Measurements from ENCODE around the gene GNG3.

Gene GNG3

DNA sequence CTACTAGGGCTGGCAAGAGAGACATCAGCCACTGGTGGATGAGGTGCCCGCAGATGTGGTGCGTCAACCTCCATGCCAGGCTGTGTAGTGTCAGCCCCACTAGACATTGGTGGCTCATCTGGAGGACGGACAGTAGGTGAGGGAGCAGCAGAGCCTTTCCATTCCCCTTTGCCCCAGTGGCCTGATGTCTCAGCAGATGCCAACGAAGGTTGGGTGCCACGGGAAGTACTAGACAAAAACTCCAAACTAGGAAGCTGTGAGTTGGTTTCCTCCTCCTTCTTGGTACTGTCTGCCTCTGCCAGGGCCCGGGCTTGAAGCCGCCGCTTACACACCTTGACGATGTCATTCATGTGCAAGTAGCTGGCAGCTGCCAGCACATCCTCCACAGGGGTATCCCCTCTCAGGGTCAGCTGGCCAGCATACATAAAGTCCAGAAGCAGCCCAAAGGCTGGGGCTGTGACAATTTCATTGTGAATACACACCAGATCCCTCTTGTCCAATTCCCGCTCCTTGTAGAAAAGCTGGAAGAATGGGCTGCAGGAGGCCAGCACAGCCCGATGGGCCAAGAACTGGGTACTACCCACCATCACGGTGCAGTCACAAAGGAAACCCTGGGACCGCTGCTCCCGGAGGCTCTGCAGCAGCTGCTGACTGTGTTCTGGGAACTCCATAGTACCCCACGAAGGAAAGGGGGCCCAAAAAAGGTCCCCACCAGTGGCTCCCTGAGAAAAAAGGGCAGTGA, 45.7 kb downstream of the GNG3 start:
- TF ChIP-seq ARNTL (CRISPR knock-in tag; IDR thresholded peaks at IDR 0.05; ENCODE audit: borderline replicate concordance, low read depth): no peak
- TF ChIP-seq PPARA (CRISPR knock-in tag; IDR thresholded peaks at IDR 0.05; ENCODE audit: borderline replicate concordance): no peak
- TF ChIP-seq ZNF8 (CRISPR knock-in tag; IDR thresholded peaks at IDR 0.05): no peak
- no peak for TF ChIP-seq ZC3H10 (CRISPR knock-in tag; IDR thresholded peaks at IDR 0.05)
- TF ChIP-seq GLIS3 (CRISPR knock-in tag; IDR thresholded peaks at IDR 0.05): no peak
- TF ChIP-seq, protein P1, sequence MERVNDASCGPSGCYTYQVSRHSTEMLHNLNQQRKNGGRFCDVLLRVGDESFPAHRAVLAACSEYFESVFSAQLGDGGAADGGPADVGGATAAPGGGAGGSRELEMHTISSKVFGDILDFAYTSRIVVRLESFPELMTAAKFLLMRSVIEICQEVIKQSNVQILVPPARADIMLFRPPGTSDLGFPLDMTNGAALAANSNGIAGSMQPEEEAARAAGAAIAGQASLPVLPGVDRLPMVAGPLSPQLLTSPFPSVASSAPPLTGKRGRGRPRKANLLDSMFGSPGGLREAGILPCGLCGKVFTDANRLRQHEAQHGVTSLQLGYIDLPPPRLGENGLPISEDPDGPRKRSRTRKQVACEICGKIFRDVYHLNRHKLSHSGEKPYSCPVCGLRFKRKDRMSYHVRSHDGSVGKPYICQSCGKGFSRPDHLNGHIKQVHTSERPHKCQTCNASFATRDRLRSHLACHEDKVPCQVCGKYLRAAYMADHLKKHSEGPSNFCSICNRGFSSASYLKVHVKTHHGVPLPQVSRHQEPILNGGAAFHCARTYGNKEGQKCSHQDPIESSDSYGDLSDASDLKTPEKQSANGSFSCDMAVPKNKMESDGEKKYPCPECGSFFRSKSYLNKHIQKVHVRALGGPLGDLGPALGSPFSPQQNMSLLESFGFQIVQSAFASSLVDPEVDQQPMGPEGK (CRISPR knock-in tag; IDR thresholded peaks at IDR 0.05; ENCODE audit: borderline replicate concordance): no peak
- no peak for TF ChIP-seq RARB (CRISPR knock-in tag; IDR thresholded peaks at IDR 0.05)
- TF ChIP-seq TOX (CRISPR knock-in tag; IDR thresholded peaks at IDR 0.05; ENCODE audit: borderline replicate concordance): no peak
- TF ChIP-seq, protein P2, sequence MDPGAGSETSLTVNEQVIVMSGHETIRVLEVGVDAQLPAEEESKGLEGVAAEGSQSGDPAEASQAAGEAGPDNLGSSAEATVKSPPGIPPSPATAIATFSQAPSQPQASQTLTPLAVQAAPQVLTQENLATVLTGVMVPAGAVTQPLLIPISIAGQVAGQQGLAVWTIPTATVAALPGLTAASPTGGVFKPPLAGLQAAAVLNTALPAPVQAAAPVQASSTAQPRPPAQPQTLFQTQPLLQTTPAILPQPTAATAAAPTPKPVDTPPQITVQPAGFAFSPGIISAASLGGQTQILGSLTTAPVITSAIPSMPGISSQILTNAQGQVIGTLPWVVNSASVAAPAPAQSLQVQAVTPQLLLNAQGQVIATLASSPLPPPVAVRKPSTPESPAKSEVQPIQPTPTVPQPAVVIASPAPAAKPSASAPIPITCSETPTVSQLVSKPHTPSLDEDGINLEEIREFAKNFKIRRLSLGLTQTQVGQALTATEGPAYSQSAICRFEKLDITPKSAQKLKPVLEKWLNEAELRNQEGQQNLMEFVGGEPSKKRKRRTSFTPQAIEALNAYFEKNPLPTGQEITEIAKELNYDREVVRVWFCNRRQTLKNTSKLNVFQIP (CRISPR knock-in tag; IDR thresholded peaks at IDR 0.05; ENCODE audit: borderline replicate concordance, low read depth): no peak

DNA sequence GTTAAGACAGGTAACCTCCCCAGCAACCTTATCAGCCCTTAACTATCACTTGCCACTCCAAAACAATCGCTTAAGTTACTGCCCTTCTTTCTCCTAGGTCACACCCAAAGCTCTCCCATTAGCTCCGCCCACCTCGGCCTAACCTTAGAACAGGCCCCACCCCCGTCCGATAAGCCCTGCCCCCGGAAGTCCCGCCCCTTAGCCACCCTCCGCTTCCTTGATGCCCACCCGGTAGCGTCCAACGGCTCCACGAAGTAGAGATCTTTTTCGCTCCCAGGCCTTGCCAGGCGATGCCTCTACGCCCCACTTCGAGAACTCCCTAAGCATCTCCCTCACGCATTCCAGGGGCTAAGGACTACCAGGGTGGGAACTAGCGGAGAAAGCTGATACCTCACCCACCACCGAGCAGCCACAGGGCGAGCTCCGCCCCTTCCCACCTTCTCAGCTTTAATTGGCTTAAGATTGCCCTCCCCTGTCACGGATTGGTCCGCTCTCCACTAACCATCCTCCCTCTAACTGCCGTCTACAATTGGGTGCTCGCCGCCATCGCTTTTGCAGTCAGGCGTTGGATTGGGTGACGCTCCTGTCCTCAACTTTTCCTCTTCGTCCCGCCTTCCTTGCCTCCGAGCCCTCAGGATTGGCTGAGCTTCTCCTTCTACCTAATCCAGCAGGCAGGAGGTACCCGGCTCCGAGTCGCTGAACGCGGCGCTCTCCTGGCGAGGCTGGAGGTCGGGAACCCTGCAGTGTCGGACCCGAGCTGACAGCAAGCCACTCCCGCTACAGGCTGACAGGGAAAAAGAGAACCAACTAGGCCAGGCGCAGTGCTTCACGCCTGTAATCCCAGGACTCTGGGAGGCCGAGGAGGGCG, 46.5 kb downstream of the GNG3 start, which contains the start of gene ZBTB3:
Gene ZBTB3 (minus strand): TSS at position 425 of the 868 bp plus-strand sequence. CDS start 496 bp downstream, outside the sequence.
- peak; percentile 99 for ATAC-seq
- no peak for TF ChIP-seq ZNF565 (CRISPR knock-in tag; conservative IDR thresholded peaks at IDR 0.05; ENCODE audit: low read depth)
- TF ChIP-seq SNAI2 (CRISPR knock-in tag; IDR thresholded peaks at IDR 0.05): no peak
- no peak for TF ChIP-seq OSR1 (CRISPR knock-in tag; IDR thresholded peaks at IDR 0.05)
- TF ChIP-seq ZFP30 (CRISPR knock-in tag; IDR thresholded peaks at IDR 0.05): no peak
- TF ChIP-seq, protein P3, sequence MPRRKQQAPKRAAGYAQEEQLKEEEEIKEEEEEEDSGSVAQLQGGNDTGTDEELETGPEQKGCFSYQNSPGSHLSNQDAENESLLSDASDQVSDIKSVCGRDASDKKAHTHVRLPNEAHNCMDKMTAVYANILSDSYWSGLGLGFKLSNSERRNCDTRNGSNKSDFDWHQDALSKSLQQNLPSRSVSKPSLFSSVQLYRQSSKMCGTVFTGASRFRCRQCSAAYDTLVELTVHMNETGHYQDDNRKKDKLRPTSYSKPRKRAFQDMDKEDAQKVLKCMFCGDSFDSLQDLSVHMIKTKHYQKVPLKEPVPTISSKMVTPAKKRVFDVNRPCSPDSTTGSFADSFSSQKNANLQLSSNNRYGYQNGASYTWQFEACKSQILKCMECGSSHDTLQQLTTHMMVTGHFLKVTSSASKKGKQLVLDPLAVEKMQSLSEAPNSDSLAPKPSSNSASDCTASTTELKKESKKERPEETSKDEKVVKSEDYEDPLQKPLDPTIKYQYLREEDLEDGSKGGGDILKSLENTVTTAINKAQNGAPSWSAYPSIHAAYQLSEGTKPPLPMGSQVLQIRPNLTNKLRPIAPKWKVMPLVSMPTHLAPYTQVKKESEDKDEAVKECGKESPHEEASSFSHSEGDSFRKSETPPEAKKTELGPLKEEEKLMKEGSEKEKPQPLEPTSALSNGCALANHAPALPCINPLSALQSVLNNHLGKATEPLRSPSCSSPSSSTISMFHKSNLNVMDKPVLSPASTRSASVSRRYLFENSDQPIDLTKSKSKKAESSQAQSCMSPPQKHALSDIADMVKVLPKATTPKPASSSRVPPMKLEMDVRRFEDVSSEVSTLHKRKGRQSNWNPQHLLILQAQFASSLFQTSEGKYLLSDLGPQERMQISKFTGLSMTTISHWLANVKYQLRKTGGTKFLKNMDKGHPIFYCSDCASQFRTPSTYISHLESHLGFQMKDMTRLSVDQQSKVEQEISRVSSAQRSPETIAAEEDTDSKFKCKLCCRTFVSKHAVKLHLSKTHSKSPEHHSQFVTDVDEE (CRISPR knock-in tag; IDR thresholded peaks at IDR 0.05): no peak
- no peak for TF ChIP-seq ZNF70 (CRISPR knock-in tag; IDR thresholded peaks at IDR 0.05)
- no peak for TF ChIP-seq PPARA (CRISPR knock-in tag; IDR thresholded peaks at IDR 0.05; ENCODE audit: borderline replicate concordance)
- TF ChIP-seq, protein P4, sequence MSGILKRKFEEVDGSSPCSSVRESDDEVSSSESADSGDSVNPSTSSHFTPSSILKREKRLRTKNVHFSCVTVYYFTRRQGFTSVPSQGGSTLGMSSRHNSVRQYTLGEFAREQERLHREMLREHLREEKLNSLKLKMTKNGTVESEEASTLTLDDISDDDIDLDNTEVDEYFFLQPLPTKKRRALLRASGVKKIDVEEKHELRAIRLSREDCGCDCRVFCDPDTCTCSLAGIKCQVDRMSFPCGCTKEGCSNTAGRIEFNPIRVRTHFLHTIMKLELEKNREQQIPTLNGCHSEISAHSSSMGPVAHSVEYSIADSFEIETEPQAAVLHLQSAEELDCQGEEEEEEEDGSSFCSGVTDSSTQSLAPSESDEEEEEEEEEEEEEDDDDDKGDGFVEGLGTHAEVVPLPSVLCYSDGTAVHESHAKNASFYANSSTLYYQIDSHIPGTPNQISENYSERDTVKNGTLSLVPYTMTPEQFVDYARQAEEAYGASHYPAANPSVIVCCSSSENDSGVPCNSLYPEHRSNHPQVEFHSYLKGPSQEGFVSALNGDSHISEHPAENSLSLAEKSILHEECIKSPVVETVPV (CRISPR knock-in tag; IDR thresholded peaks at IDR 0.05): no peak
- TF ChIP-seq, protein P5, sequence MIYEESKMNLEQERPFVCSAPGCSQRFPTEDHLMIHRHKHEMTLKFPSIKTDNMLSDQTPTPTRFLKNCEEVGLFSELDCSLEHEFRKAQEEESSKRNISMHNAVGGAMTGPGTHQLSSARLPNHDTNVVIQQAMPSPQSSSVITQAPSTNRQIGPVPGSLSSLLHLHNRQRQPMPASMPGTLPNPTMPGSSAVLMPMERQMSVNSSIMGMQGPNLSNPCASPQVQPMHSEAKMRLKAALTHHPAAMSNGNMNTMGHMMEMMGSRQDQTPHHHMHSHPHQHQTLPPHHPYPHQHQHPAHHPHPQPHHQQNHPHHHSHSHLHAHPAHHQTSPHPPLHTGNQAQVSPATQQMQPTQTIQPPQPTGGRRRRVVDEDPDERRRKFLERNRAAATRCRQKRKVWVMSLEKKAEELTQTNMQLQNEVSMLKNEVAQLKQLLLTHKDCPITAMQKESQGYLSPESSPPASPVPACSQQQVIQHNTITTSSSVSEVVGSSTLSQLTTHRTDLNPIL (CRISPR knock-in tag; IDR thresholded peaks at IDR 0.05; ENCODE audit: low read depth): no peak
- no peak for TF ChIP-seq ZFP3 (CRISPR knock-in tag; IDR thresholded peaks at IDR 0.05)
- TF ChIP-seq TCF4 (CRISPR knock-in tag; IDR thresholded peaks at IDR 0.05; ENCODE audit: borderline replicate concordance): no peak
- TF ChIP-seq CSDC2 (CRISPR knock-in tag; IDR thresholded peaks at IDR 0.05): no peak

More for the DNA sequence above, 45.7 kb downstream of the GNG3 start:
- ATAC-seq: peak; percentile 2; the same call in 2 of the 3 replicates

Measured in SK-N-SH treated with all-trans-retinoic acid at 6 μM for 48 hours (cell line).